ENCODE data around the gene TBX15. TPM values are rescaled to one million over a fixed set of nuclear protein-coding genes. Genes with fewer than 3 reads are reported as not detected.

TBX15 gene
- total and polyA plus RNA-seq, 9 of the 15 experiments (the other 6 are each of a cell fraction or from before 2014, with no cell fraction given), result 0.03 to 3.4 (median 2.3) TPM

GRCh38 chr1:118914379-118915161 lies 73.6 kb downstream of the TBX15 start (continued):
- no peak for TF ChIP-seq SIN3A (IDR thresholded peaks at IDR 0.05; ENCODE audit: borderline replicate concordance in 2 of 2, control insufficient read depth in 1 of 2, low read depth in 2 of 2, low read length in 2 of 2)
- TF ChIP-seq POLR3A (IDR thresholded peaks at IDR 0.05; ENCODE audit: borderline replicate concordance, extremely low read depth, insufficient read depth, insufficient read length), result no peak
- TF ChIP-seq DIDO1 (tag; IDR thresholded peaks at IDR 0.05; ENCODE audit: low read depth), result no peak
- TF ChIP-seq NFE2 (IDR thresholded peaks at IDR 0.05; ENCODE audit: low read depth), result no peak
- TF ChIP-seq PTRF (tag; IDR thresholded peaks at IDR 0.05), result no peak
- no peak for TF ChIP-seq ZNF224 (CRISPR knock-in tag; IDR thresholded peaks at IDR 0.05)
- no peak for TF ChIP-seq ZNF57 (CRISPR knock-in tag; IDR thresholded peaks at IDR 0.05)
- TF ChIP-seq SMC3 (conservative IDR thresholded peaks at IDR 0.05; ENCODE audit: insufficient read depth, low read depth, low read length), result no peak

GRCh38 chr1:118913818-118914217 lies 74.3 kb downstream of the TBX15 start:
- Histone ChIP-seq H3K27me3 (ENCODE audit: control insufficient read depth in 2 of 2, insufficient read depth in 2 of 2, low read length in 2 of 2) (no peaks in the 10 kb centered on the region), H3K4me1 (replicated peaks in 1 of 2; ENCODE audit: control insufficient read depth in 2 of 2, insufficient read depth in 2 of 2, low read length in 2 of 2) (no peaks in the 10 kb centered on the region), H4K20me1 (replicated peaks; ENCODE audit: control insufficient read depth, insufficient read depth, low read length) (no peaks in the 10 kb centered on the region), H3K4me2 (ENCODE audit: insufficient read depth, low read length) (no peak overlapping the region), H3K9ac (ENCODE audit: insufficient read depth in 1 of 2, low read depth in 2 of 2, low read length in 2 of 2) (no peak overlapping the region), H2AFZ (ENCODE audit: low read depth, low read length) (no peak overlapping the region), H3K27ac (ENCODE audit: extremely low read depth, low read depth, low read length) (no peak overlapping the region), H3K9me1 (ENCODE audit: control insufficient read depth, insufficient read depth, low read length) (no peaks in the 10 kb centered on the region), H3K36me3 (ENCODE audit: control insufficient read depth, insufficient read depth, low read length) (no peaks in the 10 kb centered on the region), H3K9me3 (replicated peaks; ENCODE audit: control insufficient read depth, insufficient read depth, low read depth, low read length) (no peaks in the 10 kb centered on the region), H3K4me3 (no peak overlapping the region), H3K79me2 (ENCODE audit: control insufficient read depth, insufficient read depth, low read length) (no peaks in the 10 kb centered on the region)
- ChIA-PET CTCF (ENCODE audit: low intra/inter-chr PET ratio) (no interaction called here), POLR2A (no interaction called here)
- 21% methylated on average over 4 of the region's 4 CpGs for WGBS (ENCODE audit: insufficient coverage, low coverage, missing lambda C conversion rate)
- DNase-seq (ENCODE audit: extremely low read depth in 1 of 4, low spot score in 3 of 4), result no peak
- no TSS peak for BruUV-seq (replicated peaks)
- TF ChIP-seq FOXJ3 (CRISPR knock-in tag; IDR thresholded peaks at IDR 0.05), result no peak
- TF ChIP-seq SIX5 (IDR thresholded peaks at IDR 0.05; ENCODE audit: borderline replicate concordance in 1 of 2, insufficient read depth in 1 of 2, low read depth in 1 of 2, low read length in 2 of 2), result no peak
- TF ChIP-seq GABPA (tag; conservative IDR thresholded peaks at IDR 0.05; ENCODE audit: low read depth), result no peak
- no peak for TF ChIP-seq ZNF165 (CRISPR knock-in tag; IDR thresholded peaks at IDR 0.05; ENCODE audit: borderline replicate concordance)
- TF ChIP-seq ZNF24 (IDR thresholded peaks at IDR 0.05), result no peak
- TF ChIP-seq ERF (CRISPR knock-in tag; IDR thresholded peaks at IDR 0.05), result no peak
- no peak for TF ChIP-seq BHLHE40 (IDR thresholded peaks at IDR 0.05; ENCODE audit: low read length)
- TF ChIP-seq EP400 (IDR thresholded peaks at IDR 0.05), result no peak
- TF ChIP-seq SRSF3 (IDR thresholded peaks at IDR 0.05; ENCODE audit: insufficient read depth, low read length), result no peak
- no peak for TF ChIP-seq CHCHD3 (CRISPR knock-in tag; IDR thresholded peaks at IDR 0.05)
- no peak for TF ChIP-seq L3MBTL2 (IDR thresholded peaks at IDR 0.05)
- TF ChIP-seq RFX1 (IDR thresholded peaks at IDR 0.05), result no peak
- TF ChIP-seq U2AF1 (optimal IDR thresholded peaks at IDR 0.05; ENCODE audit: low read depth, low read length), result no peak
- no peak for TF ChIP-seq EHMT2 (IDR thresholded peaks at IDR 0.05)
- TF ChIP-seq ETV1 (tag; conservative IDR thresholded peaks at IDR 0.05; ENCODE audit: low read depth), result no peak
- intact Hi-C loops (cut with micrococcal nuclease) (no loop called here), in situ Hi-C loops (cut with MboI) (no loop called here)
- ATAC-seq, result no peak
- no peak for FAIRE-seq
